HCT116 (cell line): ENCODE results near the gene AMT. TPM values are rescaled to one million over a fixed set of nuclear protein-coding genes. Genes with fewer than 3 reads are reported as not detected.

Experiments used
- ATAC-seq: fragments of 200-7000 bp; cut with Tn5 transposase; 2 replicates; pipeline ENCODE4 v1.9.1; 2020; ENCODE audit warnings: mild to moderate bottlenecking, moderate library complexity
- BruUV-seq: library from RNA; stranded (reverse); fragments of 400-500 nt; replicated peaks from 2 replicates; lab custom pipeline; 2021; lab: Mats Ljungman, UMichigan
- CTCF ChIA-PET: fragments of 300-600 bp; sonication (Branson Sonifier 250); formaldehyde crosslinking; loops from one replicate; lab custom pipeline; 2021; ENCODE audit warnings: antibody characterized with exemption; lab: Charles Lee
- POLR2A ChIA-PET: fragments of 300-600, 350-600 bp; sonication (Branson Sonifier 250); formaldehyde crosslinking; loops from one replicate; lab custom pipeline; 2021; ENCODE audit warnings: antibody characterized with exemption; lab: Charles Lee
- RAD21 ChIA-PET, 2 experiments: fragments of 300-600 bp; sonication (Branson Sonifier 250); formaldehyde crosslinking; loops; one replicate each; lab custom pipeline; 2023; ENCODE audit warnings: low total read pairs in 2 of 2; ENCODE audit not compliant: uncharacterized antibody in 2 of 2, unreplicated experiment in 2 of 2, low non-redundant PET in 1 of 2; lab: Charles Lee
- DNase-seq: peaks from one replicate; pipeline ENCODE4 v3.0.0-alpha.2; 2010; ENCODE audit warnings: low read depth, low spot score
- H2AFZ ChIP-seq: fragments of 200-600 bp; shearing (Covaris generic), sonication (generic); 2 replicates; pipeline ENCODE4 v1.6.1; 2017; ENCODE audit warnings: low read depth, mixed run types, mixed read lengths, antibody characterized with exemption, low read length; ENCODE audit not compliant: poor library complexity, severe bottlenecking
- H3K27ac ChIP-seq: 2 replicates; pipeline ENCODE4 v1.5.1; 2012; ENCODE audit warnings: low read depth, low read length
- H3K27me3 ChIP-seq: fragments of 200-600 bp; sonication (generic); 2 replicates; pipeline ENCODE4 v1.6.1; 2016; ENCODE audit warnings: mixed run types, low read length, mixed read lengths; ENCODE audit not compliant: insufficient read depth
- H3K36me3 ChIP-seq, 2 experiments: fragments of 200-500 bp in 1 of 2; fragments of 200-600 bp in 1 of 2; sonication (Bioruptor generic) in 1 of 2; sonication (generic) in 1 of 2; 2 replicates each; pipeline versions ENCODE4 v1.5.1 to v1.6.1; 2014 to 2016; ENCODE audit warnings: low read length in 2 of 2, inconsistent platforms in 1 of 2, mixed read lengths in 1 of 2, mixed run types in 1 of 2; ENCODE audit not compliant: insufficient read depth in 2 of 2, control insufficient read depth in 1 of 2
- H3K4me1 ChIP-seq, 2 experiments: fragments of 200-600 bp in 1 of 2; sonication (generic) in 1 of 2; 2 replicates each; pipeline versions ENCODE4 v1.5.1 to v1.6.1; 2012 to 2017; ENCODE audit warnings: low read length in 2 of 2, inconsistent platforms in 1 of 2, mild to moderate bottlenecking in 1 of 2, mixed read lengths in 1 of 2, mixed run types in 1 of 2, moderate library complexity in 1 of 2; ENCODE audit not compliant: insufficient read depth in 2 of 2, control insufficient read depth in 1 of 2
- H3K4me2 ChIP-seq: fragments of 200-600 bp; sonication (generic); 2 replicates; pipeline ENCODE4 v1.6.1; 2017; ENCODE audit warnings: mixed run types, low read length, mixed read lengths
- H3K4me3 ChIP-seq, 2 experiments: fragments of 200-600 bp in 1 of 2; sonication (generic) in 1 of 2; replicated peaks in 1 of 2; 2 replicates each; pipeline ENCODE4 v1.5.1; 2011 to 2016; ENCODE audit warnings: low read length in 2 of 2, control low read depth in 1 of 2, low read depth in 1 of 2, mild to moderate bottlenecking in 1 of 2, mixed read lengths in 1 of 2, mixed run types in 1 of 2
- H3K79me2 ChIP-seq: fragments of 200-600 bp; sonication (generic); 2 replicates; pipeline ENCODE4 v1.6.1; 2017; ENCODE audit warnings: mild to moderate bottlenecking, mixed run types, low read length, moderate library complexity, mixed read lengths; ENCODE audit not compliant: insufficient read depth
- H3K9ac ChIP-seq: fragments of 200-600 bp; sonication (generic); 2 replicates; pipeline ENCODE4 v1.6.1; 2016; ENCODE audit warnings: low read length, mixed read lengths
- H3K9me2 ChIP-seq: fragments of 200-600 bp; sonication (generic), shearing (Covaris generic); 2 replicates; pipeline ENCODE4 v1.6.1; 2017; ENCODE audit warnings: mixed run types, mild to moderate bottlenecking, moderate library complexity; ENCODE audit not compliant: insufficient read depth
- H3K9me3 ChIP-seq, 2 experiments: fragments of 200-500 bp in 1 of 2; fragments of 200-600 bp in 1 of 2; sonication (Bioruptor generic) in 1 of 2; sonication (generic) in 1 of 2; 2 replicates each; pipeline ENCODE4 v1.6.1; 2014 to 2017; ENCODE audit warnings: low read length in 2 of 2, mixed read lengths in 2 of 2, inconsistent platforms in 1 of 2, low read depth in 1 of 2, mild to moderate bottlenecking in 1 of 2, mixed run types in 1 of 2, moderate library complexity in 1 of 2; ENCODE audit not compliant: control insufficient read depth in 1 of 2, insufficient read depth in 1 of 2
- H4K20me1 ChIP-seq: fragments of 200-600 bp; sonication (generic), shearing (Covaris generic); 2 replicates; pipeline ENCODE4 v1.6.1; 2017; ENCODE audit warnings: mixed run types, mild to moderate bottlenecking, moderate library complexity; ENCODE audit not compliant: insufficient read depth
- ATF3 ChIP-seq: IDR thresholded peaks from 2 replicates; pipeline ENCODE4 v1.6.1; 2012
- CBX3 ChIP-seq: IDR thresholded peaks from 2 replicates; pipeline ENCODE4 v1.6.1; 2012; ENCODE audit warnings: low read depth
- CTCF ChIP-seq, 3 experiments: fragments of 200-600 bp in 1 of 3; sonication (generic) in 1 of 3; IDR thresholded peaks in 2 of 3; conservative IDR thresholded peaks in 1 of 3; 2 replicates each; pipeline ENCODE4 v1.5.1; 2012 to 2017; ENCODE audit warnings: low read depth in 2 of 3, low read length in 2 of 3, antibody characterized with exemption in 1 of 3, borderline replicate concordance in 1 of 3, control low read depth in 1 of 3, mild to moderate bottlenecking in 1 of 3, mixed read lengths in 1 of 3, mixed run types in 1 of 3, moderate library complexity in 1 of 3; ENCODE audit not compliant: insufficient read depth in 1 of 3
- EGR1 ChIP-seq: IDR thresholded peaks from 2 replicates; pipeline ENCODE4 v1.6.1; 2012; ENCODE audit warnings: low read depth
- EZH2 ChIP-seq: fragments of 200-600 bp; sonication (generic); IDR thresholded peaks from 2 replicates; pipeline ENCODE4 v1.6.1; 2017; ENCODE audit warnings: antibody characterized with exemption, mixed run types
- FOSL1 ChIP-seq: IDR thresholded peaks from 2 replicates; pipeline ENCODE4 v1.6.1; 2012; ENCODE audit warnings: low read depth
- JUND ChIP-seq: IDR thresholded peaks from 2 replicates; pipeline ENCODE4 v1.6.1; 2012
- MAX ChIP-seq: IDR thresholded peaks from 2 replicates; pipeline ENCODE4 v1.6.1; 2012
- POLR2A ChIP-seq: IDR thresholded peaks from 2 replicates; pipeline ENCODE4 v1.7.0; 2011; ENCODE audit warnings: borderline replicate concordance; ENCODE audit not compliant: insufficient read depth, insufficient read length; ENCODE audit errors: extremely low read depth
- RAD21 ChIP-seq: IDR thresholded peaks from 2 replicates; pipeline ENCODE4 v1.6.1; 2012; ENCODE audit warnings: low read depth, mild to moderate bottlenecking
- TCF7L2 ChIP-seq: IDR thresholded peaks from 2 replicates; pipeline ENCODE4 v1.7.0; 2011; ENCODE audit warnings: borderline replicate concordance, inconsistent platforms; ENCODE audit not compliant: insufficient read depth, insufficient read length; ENCODE audit errors: extremely low read depth
- YY1 ChIP-seq: IDR thresholded peaks from 2 replicates; pipeline ENCODE4 v1.6.1; 2011; ENCODE audit warnings: low read length, low read depth, moderate library complexity, mild to moderate bottlenecking; ENCODE audit not compliant: insufficient replicate concordance; ENCODE audit errors: extremely low read depth
- ZBTB33 ChIP-seq: IDR thresholded peaks from 2 replicates; pipeline ENCODE4 v1.6.1; 2011; ENCODE audit warnings: mild to moderate bottlenecking, low read length, moderate library complexity; ENCODE audit not compliant: insufficient replicate concordance; ENCODE audit errors: extremely low read depth
- intact Hi-C: fragments of 100-400 bp; cut with micrococcal nuclease; formaldehyde crosslinking; loops from 2 replicates; pipeline ENCODE4 v1.10.0; 2022
- total RNA-seq: library from RNA; stranded (reverse); gene quantifications from one replicate; pipeline ENCODE4 v1.2.1, GENCODE V29; 2021; ENCODE audit not compliant: unreplicated experiment

Gene AMT
- total RNA-seq, 1 experiment from 2014 or later, result 4.8 TPM

- Histone ChIP-seq H2AFZ (peak overlapping the region; percentile 26), H3K36me3 (no peaks in the 10 kb centered on the region), H3K4me2 (no peak overlapping the region), H3K27me3 (no peaks in the 10 kb centered on the region), H3K4me1 (peaks cover 0 to 24% of the 10 kb centered on the region in 2 experiments; a peak in 2 of 4 replicates), H3K79me2 (no peaks in the 10 kb centered on the region), H3K4me3 (no peak overlapping the region), H3K9ac (no peak overlapping the region), H3K9me2 (no peaks in the 10 kb centered on the region), H3K9me3 (no peaks in the 10 kb centered on the region), H4K20me1 (no peaks in the 10 kb centered on the region), H3K27ac (no peak overlapping the region)
- BruUV-seq, result no TSS peak
- ChIA-PET POLR2A (interaction anchor here (1.0 to 1.7 kb wide), 3 partner anchors 9 to 149 kb away, joined by 3 to 12 read pairs (median 3); partner anchors contain the start of gene DAG1), CTCF (interaction anchor here (0.8 to 2.0 kb wide), 7 partner anchors 9 to 218 kb away, joined by 3 to 15 read pairs (median 6); partner anchors contain the start of gene DAG1), RAD21 (interaction anchor here (0.6 to 1.5 kb wide), 3 partner anchors 14 to 217 kb away, joined by 3 to 6 read pairs (median 6); no protein-coding TSS in a partner anchor)
- TF ChIP-seq CTCF (IDR thresholded peaks at IDR 0.05 in 2 of 3, conservative IDR thresholded peaks at IDR 0.05 in 1 of 3; ENCODE audit: borderline replicate concordance in 1 of 3, insufficient read depth in 1 of 3, low read depth in 2 of 3, low read length in 2 of 3) (peak; percentile 51 to 74 (median 54); a peak in 5 of 6 replicates), JUND (no peak), RAD21 (peak; percentile 90), YY1 (peak; percentile 15), EGR1 (no peak)
- ATAC-seq (peak; percentile 93), DNase-seq (peak; percentile 52)
- intact Hi-C loops, result loop anchor here (1.0 kb wide), 1 partner anchor 217 kb away; no protein-coding TSS in a partner anchor
Observed at GRCh38 chr3:49454458-49454857, 32.2 kb upstream of the AMT start.

- no peak for DNase-seq
- no peaks in the 10 kb centered on the region for H3K9me2 ChIP-seq
- no peaks in the 10 kb centered on the region for H3K79me2 ChIP-seq
- H2AFZ ChIP-seq, result no peak overlapping the region
- CTCF ChIA-PET, result interaction anchor here (0.6 to 1.7 kb wide), 2 partner anchors 11 to 219 kb away, joined by 3 to 15 read pairs; no protein-coding TSS in a partner anchor
- RAD21 ChIA-PET, result no interaction called here
- no peaks in the 10 kb centered on the region for H3K27me3 ChIP-seq
- no peaks in the 10 kb centered on the region for H4K20me1 ChIP-seq
- H3K27ac ChIP-seq, result no peak overlapping the region
- TF ChIP-seq MAX (no peak), POLR2A (no peak), FOSL1 (no peak), ZBTB33 (no peak), CBX3 (no peak), ATF3 (no peak), RAD21 (no peak), TCF7L2 (no peak), EZH2 (no peak)
- TF ChIP-seq, all 23 proteins: peak for 0
- intact Hi-C loops, result loop anchor here (1.0 kb wide), 1 partner anchor 218 kb away; no protein-coding TSS in a partner anchor
- Histone ChIP-seq H3K4me3 (no peak overlapping the region), H3K9me3 (no peaks in the 10 kb centered on the region), H3K9ac (no peak overlapping the region), H3K36me3 (no peaks in the 10 kb centered on the region), H3K4me2 (no peak overlapping the region), H3K4me1 (peaks cover 0 to 27% of the 10 kb centered on the region in 2 experiments; a peak in 2 of 4 replicates)
- ATAC-seq, result no peak
- POLR2A ChIA-PET, result interaction anchor here (1.7 kb wide), 1 partner anchor 15 kb away, joined by 12 read pairs; the partner anchor contains the start of gene DAG1
- no TSS peak for BruUV-seq
Observed at GRCh38 chr3:49453621-49454020, 31.3 kb upstream of the AMT start.
